ENCODE measurements around the gene ABRAXAS1. TPM values are rescaled to one million over a fixed set of nuclear protein-coding genes. Genes with fewer than 3 reads are reported as not detected.
A peak's percentile ranks its signal among the peaks of the same experiment; 100 is the strongest.

Gene ABRAXAS1
- total RNA-seq, 6 experiments from 2014 or later = 6.3 to 9.9 (median 8.4) TPM

GRCh38 chr4:83490876-83491450, 6.1 kb upstream of the ABRAXAS1 start:
- H3K27ac Mint-ChIP-seq = no peak overlapping the region
- peak; percentile 91 for TF ChIP-seq CTCF (IDR thresholded peaks at IDR 0.05)
- H3K4me3 Mint-ChIP-seq = no peak overlapping the region

GRCh38 chr4:83489711-83490326, 4.9 kb upstream of the ABRAXAS1 start:
- TF ChIP-seq CTCF (IDR thresholded peaks at IDR 0.05) = 0 out of 2 replicates have a peak, but pooled peaks have one; percentile 13
- no peaks in the 10 kb centered on the region for H3K36me3 Mint-ChIP-seq (ENCODE audit: low read depth)
- H3K27ac Mint-ChIP-seq = no peak overlapping the region
- H3K9me3 Mint-ChIP-seq = no peaks in the 10 kb centered on the region
- no peak overlapping the region for H3K4me3 Mint-ChIP-seq
- H3K4me1 Mint-ChIP-seq (ENCODE audit: low read depth) = peaks cover 11% of the 10 kb centered on the region
- 0 out of 2 replicates have a peak, but pooled peaks cover 2% of the 10 kb centered on the region for H3K27me3 Mint-ChIP-seq (ENCODE audit: insufficient read depth)
- DNase-seq = no peak

More at GRCh38 chr4:83490876-83491450, 6.1 kb upstream of the ABRAXAS1 start:
- Mint-ChIP-seq H3K9me3 (no peaks in the 10 kb centered on the region), H3K4me1 (ENCODE audit: low read depth) (0 out of 2 replicates have a peak, but pooled peaks cover 6% of the 10 kb centered on the region), H3K36me3 (ENCODE audit: low read depth) (no peaks in the 10 kb centered on the region), H3K27me3 (ENCODE audit: insufficient read depth) (0 out of 2 replicates have a peak, but pooled peaks cover 2% of the 10 kb centered on the region)
- peak; percentile 11 for DNase-seq

GRCh38 chr4:83486457-83487129, 1.7 kb upstream of the ABRAXAS1 start:
- Mint-ChIP-seq H3K9me3 (no peaks in the 10 kb centered on the region), H3K4me1 (ENCODE audit: low read depth) (peaks cover 15% of the 10 kb centered on the region), H3K27ac (no peak overlapping the region; the same call in 1 of the 2 replicates), H3K27me3 (ENCODE audit: insufficient read depth) (no peaks in the 10 kb centered on the region), H3K4me3 (no peak overlapping the region), H3K36me3 (ENCODE audit: low read depth) (no peaks in the 10 kb centered on the region)
- no peak for TF ChIP-seq CTCF (IDR thresholded peaks at IDR 0.05)
- no peak for DNase-seq

GRCh38 chr4:83473966-83474365, 10.9 kb downstream of the ABRAXAS1 start:
- TF ChIP-seq CTCF (IDR thresholded peaks at IDR 0.05) = no peak
- no peaks in the 10 kb centered on the region for H3K9me3 Mint-ChIP-seq
- no peak overlapping the region for H3K4me3 Mint-ChIP-seq
- DNase-seq = no peak
- no peak overlapping the region for H3K27ac Mint-ChIP-seq
- no peaks in the 10 kb centered on the region; the same call in 1 of the 2 replicates for H3K27me3 Mint-ChIP-seq (ENCODE audit: insufficient read depth)
- peaks cover 6% of the 10 kb centered on the region for H3K36me3 Mint-ChIP-seq (ENCODE audit: low read depth)
- H3K4me1 Mint-ChIP-seq (ENCODE audit: low read depth) = 0 out of 2 replicates have a peak, but pooled peaks cover 4% of the 10 kb centered on the region

- H3K4me1 Mint-ChIP-seq (ENCODE audit: low read depth) = 0 out of 2 replicates have a peak, but pooled peaks cover 4% of the 10 kb centered on the region
- H3K9me3 Mint-ChIP-seq = no peaks in the 10 kb centered on the region
- no peak overlapping the region for H3K27ac Mint-ChIP-seq
- DNase-seq = no peak
- no peaks in the 10 kb centered on the region; the same call in 1 of the 2 replicates for H3K27me3 Mint-ChIP-seq (ENCODE audit: insufficient read depth)
- TF ChIP-seq CTCF (IDR thresholded peaks at IDR 0.05) = no peak
- peaks cover 11% of the 10 kb centered on the region for H3K36me3 Mint-ChIP-seq (ENCODE audit: low read depth)
- H3K4me3 Mint-ChIP-seq = no peak overlapping the region
Measured at GRCh38 chr4:83473423-83473822, 11.5 kb downstream of the ABRAXAS1 start.

Data from HFFc6 (cell line).